Thyroid gland (tissue), 4 donors: ENCODE measurements around the gene NUDCD3.

Experiments
- POLR2A ChIP-seq, 2 donors: fragments of 450-650 bp; IDR thresholded peaks; one replicate each; pipeline ENCODE4 v1.6.1; 2017; ENCODE audit warnings: antibody characterized with exemption in 2 of 2, mild to moderate bottlenecking in 2 of 2, moderate library complexity in 1 of 2
- TF ChIP-seq, protein P1 (sequence below), 6 experiments: fragments of 200-600 bp in 3 of 6; fragments of 450-650 bp in 3 of 6; sonication (generic) in 3 of 6; IDR thresholded peaks; one replicate each; pipeline ENCODE4 v1.5.1; 2016 to 2019; ENCODE audit warnings: antibody characterized with exemption in 6 of 6, mild to moderate bottlenecking in 2 of 6, inconsistent platforms in 1 of 6, moderate library complexity in 1 of 6

- TF ChIP-seq, protein P1, sequence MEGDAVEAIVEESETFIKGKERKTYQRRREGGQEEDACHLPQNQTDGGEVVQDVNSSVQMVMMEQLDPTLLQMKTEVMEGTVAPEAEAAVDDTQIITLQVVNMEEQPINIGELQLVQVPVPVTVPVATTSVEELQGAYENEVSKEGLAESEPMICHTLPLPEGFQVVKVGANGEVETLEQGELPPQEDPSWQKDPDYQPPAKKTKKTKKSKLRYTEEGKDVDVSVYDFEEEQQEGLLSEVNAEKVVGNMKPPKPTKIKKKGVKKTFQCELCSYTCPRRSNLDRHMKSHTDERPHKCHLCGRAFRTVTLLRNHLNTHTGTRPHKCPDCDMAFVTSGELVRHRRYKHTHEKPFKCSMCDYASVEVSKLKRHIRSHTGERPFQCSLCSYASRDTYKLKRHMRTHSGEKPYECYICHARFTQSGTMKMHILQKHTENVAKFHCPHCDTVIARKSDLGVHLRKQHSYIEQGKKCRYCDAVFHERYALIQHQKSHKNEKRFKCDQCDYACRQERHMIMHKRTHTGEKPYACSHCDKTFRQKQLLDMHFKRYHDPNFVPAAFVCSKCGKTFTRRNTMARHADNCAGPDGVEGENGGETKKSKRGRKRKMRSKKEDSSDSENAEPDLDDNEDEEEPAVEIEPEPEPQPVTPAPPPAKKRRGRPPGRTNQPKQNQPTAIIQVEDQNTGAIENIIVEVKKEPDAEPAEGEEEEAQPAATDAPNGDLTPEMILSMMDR (IDR thresholded peaks at IDR 0.05): no peak
- TF ChIP-seq POLR2A (IDR thresholded peaks at IDR 0.05): no peak
These were observed 39.3 kb downstream of the NUDCD3 start for GRCh38 chr7:44451123-44451522.
